ENCODE data around the gene ITGB4.

ITGB4 gene

GRCh38 chr17:75730065-75730464 is 8.8 kb downstream of the ITGB4 start:
- no peak for DNase-seq
- H3K4me2 ChIP-seq (ENCODE audit: low read depth, low read length) = no peak overlapping the region
- TF ChIP-seq EZH2 (optimal IDR thresholded peaks at IDR 0.05; ENCODE audit: low read depth, low read length) (no peak), EZH2phosphoT487 (IDR thresholded peaks at IDR 0.05; ENCODE audit: low read length) (no peak)

GRCh38 chr17:75731086-75731715 is 9.9 kb downstream of the ITGB4 start:
- no peaks in the 10 kb centered on the region for H4K20me1 ChIP-seq (ENCODE audit: insufficient read depth, low read length)
- no peak for DNase-seq
- no peak for TF ChIP-seq CTCF (IDR thresholded peaks at IDR 0.05; ENCODE audit: low read length)
- TF ChIP-seq EZH2 (optimal IDR thresholded peaks at IDR 0.05; ENCODE audit: low read depth, low read length) = no peak
- TF ChIP-seq EZH2phosphoT487 (IDR thresholded peaks at IDR 0.05; ENCODE audit: low read length) = no peak

More at GRCh38 chr17:75730065-75730464, 8.8 kb downstream of the ITGB4 start:
- Histone ChIP-seq H2AFZ (ENCODE audit: low read length) (no peak overlapping the region), H4K20me1 (ENCODE audit: insufficient read depth, low read length) (no peaks in the 10 kb centered on the region), H3K4me3 (ENCODE audit: low read length) (no peak overlapping the region), H3K9ac (ENCODE audit: low read length) (no peak overlapping the region), H3K9me2 (replicated peaks; ENCODE audit: insufficient read depth, low read length) (no peaks in the 10 kb centered on the region), H3F3A (ENCODE audit: insufficient read depth, low read length) (no peaks in the 10 kb centered on the region), H3K36me3 (replicated peaks; ENCODE audit: insufficient read depth, low read length) (no peaks in the 10 kb centered on the region), H3K27me3 (replicated peaks; ENCODE audit: insufficient read depth, low read length) (no peaks in the 10 kb centered on the region), H3K79me2 (ENCODE audit: low read length) (no peaks in the 10 kb centered on the region), H3K27ac (ENCODE audit: low read length) (no peak overlapping the region), H3K9me3 (replicated peaks; ENCODE audit: insufficient read depth, low read length) (no peaks in the 10 kb centered on the region), H3K4me1 (ENCODE audit: low read length) (peaks cover 7% of the 10 kb centered on the region)

GRCh38 chr17:75731716-75732498 is 10.6 kb downstream of the ITGB4 start:
- no peak for TF ChIP-seq EZH2 (optimal IDR thresholded peaks at IDR 0.05; ENCODE audit: low read depth, low read length)
- no peak for TF ChIP-seq EZH2phosphoT487 (IDR thresholded peaks at IDR 0.05; ENCODE audit: low read length)
- TF ChIP-seq CTCF (IDR thresholded peaks at IDR 0.05; ENCODE audit: low read length) = no peak
- Histone ChIP-seq H4K20me1 (ENCODE audit: insufficient read depth, low read length) (no peaks in the 10 kb centered on the region), H3K27me3 (replicated peaks; ENCODE audit: insufficient read depth, low read length) (no peaks in the 10 kb centered on the region), H3K4me2 (ENCODE audit: low read depth, low read length) (no peak overlapping the region), H3K9ac (ENCODE audit: low read length) (no peak overlapping the region), H3K9me2 (replicated peaks; ENCODE audit: insufficient read depth, low read length) (no peaks in the 10 kb centered on the region), H3K79me2 (ENCODE audit: low read length) (no peaks in the 10 kb centered on the region), H3K4me1 (ENCODE audit: low read length) (peaks cover 7% of the 10 kb centered on the region), H3K4me3 (ENCODE audit: low read length) (no peak overlapping the region), H3K36me3 (replicated peaks; ENCODE audit: insufficient read depth, low read length) (no peaks in the 10 kb centered on the region), H2AFZ (ENCODE audit: low read length) (no peak overlapping the region), H3K27ac (ENCODE audit: low read length) (no peak overlapping the region), H3K9me3 (replicated peaks; ENCODE audit: insufficient read depth, low read length) (no peaks in the 10 kb centered on the region), H3F3A (ENCODE audit: insufficient read depth, low read length) (no peaks in the 10 kb centered on the region)
- no peak for DNase-seq

More at GRCh38 chr17:75731086-75731715, 9.9 kb downstream of the ITGB4 start:
- no peaks in the 10 kb centered on the region for H3K79me2 ChIP-seq (ENCODE audit: low read length)
- no peak overlapping the region for H2AFZ ChIP-seq (ENCODE audit: low read length)
- no peak overlapping the region for H3K4me3 ChIP-seq (ENCODE audit: low read length)
- no peak overlapping the region for H3K9ac ChIP-seq (ENCODE audit: low read length)
- no peaks in the 10 kb centered on the region for H3K27me3 ChIP-seq (replicated peaks; ENCODE audit: insufficient read depth, low read length)
- no peak overlapping the region for H3K4me2 ChIP-seq (ENCODE audit: low read depth, low read length)
- H3F3A ChIP-seq (ENCODE audit: insufficient read depth, low read length) = no peaks in the 10 kb centered on the region
- peaks cover 7% of the 10 kb centered on the region for H3K4me1 ChIP-seq (ENCODE audit: low read length)
- no peaks in the 10 kb centered on the region for H3K36me3 ChIP-seq (replicated peaks; ENCODE audit: insufficient read depth, low read length)
- H3K9me2 ChIP-seq (replicated peaks; ENCODE audit: insufficient read depth, low read length) = no peaks in the 10 kb centered on the region
- H3K27ac ChIP-seq (ENCODE audit: low read length) = no peak overlapping the region
- H3K9me3 ChIP-seq (replicated peaks; ENCODE audit: insufficient read depth, low read length) = no peaks in the 10 kb centered on the region
